IMR-90 (cell line): Measurements from ENCODE around the gene AIMP1. TPM values are rescaled to one million over a fixed set of nuclear protein-coding genes. Genes with fewer than 3 reads are reported as not detected.
A peak's percentile ranks its signal among the peaks of the same experiment; 100 is the strongest.

Source experiments
- ATAC-seq: fragments of 200-7000 bp; cut with Tn5 transposase; 2 replicates; pipeline ENCODE4 v1.9.1; 2020; ENCODE audit warnings: low read depth, mild to moderate bottlenecking, moderate library complexity
- BruUV-seq: library from RNA; stranded (reverse); fragments of 400-500 nt; replicated peaks from 2 replicates; lab custom pipeline; 2021; lab: Mats Ljungman, UMichigan
- CTCF ChIA-PET: fragments of 300-600 bp; formaldehyde crosslinking; extraction: SDS; loops from one replicate; lab custom pipeline; 2021; ENCODE audit warnings: antibody characterized with exemption; lab: Yijun Ruan, JAX
- POLR2A ChIA-PET: fragments of 300-600 bp; sonication (Branson Sonifier 250); formaldehyde crosslinking; loops from one replicate; lab custom pipeline; 2022; ENCODE audit warnings: antibody characterized with exemption; ENCODE audit not compliant: unreplicated experiment; lab: Charles Lee
- DNase-seq: peaks from one replicate; pipeline ENCODE4 v3.0.0; 2013
- H2AFZ ChIP-seq: replicated peaks from 2 replicates; pipeline ENCODE3; 2013; ENCODE audit warnings: low read length, mild to moderate bottlenecking; ENCODE audit not compliant: poor library complexity
- H2AK5ac ChIP-seq: 2 replicates; pipeline ENCODE4 v1.6.1; 2013; ENCODE audit warnings: low read depth, low read length, inconsistent platforms
- H2AK9ac ChIP-seq: replicated peaks from 2 replicates; pipeline ENCODE3; 2013; ENCODE audit warnings: mild to moderate bottlenecking, low read depth, low read length, moderate library complexity; ENCODE audit not compliant: poor library complexity
- H2BK120ac ChIP-seq: 2 replicates; pipeline ENCODE4 v1.6.1; 2013; ENCODE audit warnings: low read depth, low read length, inconsistent platforms
- H2BK15ac ChIP-seq: 3 replicates; pipeline ENCODE4 v1.6.1; 2013; ENCODE audit warnings: low read depth, low read length, inconsistent platforms
- H2BK20ac ChIP-seq: 2 replicates; pipeline ENCODE4 v1.6.1; 2013; ENCODE audit warnings: low read depth, mild to moderate bottlenecking, inconsistent platforms, low read length, moderate library complexity
- H2BK5ac ChIP-seq: 2 replicates; pipeline ENCODE4 v1.6.1; 2013; ENCODE audit warnings: mild to moderate bottlenecking, low read depth, low read length, inconsistent platforms; ENCODE audit not compliant: poor library complexity, severe bottlenecking
- H3K14ac ChIP-seq: replicated peaks from 2 replicates; pipeline ENCODE4 v1.6.1; 2013; ENCODE audit warnings: low read depth, low read length, inconsistent platforms
- H3K18ac ChIP-seq: 2 replicates; pipeline ENCODE4 v1.6.1; 2013; ENCODE audit warnings: low read depth, low read length, control low read depth
- H3K23ac ChIP-seq: 2 replicates; pipeline ENCODE4 v1.6.1; 2013; ENCODE audit warnings: low read depth, low read length, inconsistent platforms
- H3K27ac ChIP-seq: 2 replicates; pipeline ENCODE4 v1.5.1; 2013; ENCODE audit warnings: mild to moderate bottlenecking, control low read depth, low read length; ENCODE audit not compliant: insufficient read depth
- H3K27me3 ChIP-seq: 2 replicates; pipeline ENCODE4 v1.6.1; 2013; ENCODE audit warnings: low read length; ENCODE audit not compliant: control insufficient read depth, insufficient read depth
- H3K36me3 ChIP-seq: 2 replicates; pipeline ENCODE4 v1.6.1; 2013; ENCODE audit warnings: low read length, mixed read lengths; ENCODE audit not compliant: control insufficient read depth, insufficient read depth
- H3K4ac ChIP-seq: 2 replicates; pipeline ENCODE4 v1.6.1; 2013; ENCODE audit warnings: low read depth, low read length, inconsistent platforms
- H3K4me1 ChIP-seq: 2 replicates; pipeline ENCODE4 v1.6.1; 2013; ENCODE audit warnings: low read length, mixed read lengths; ENCODE audit not compliant: control insufficient read depth, insufficient read depth
- H3K4me2 ChIP-seq: 2 replicates; pipeline ENCODE4 v1.6.1; 2013; ENCODE audit warnings: low read depth, mild to moderate bottlenecking, control low read depth, low read length, moderate library complexity
- H3K4me3 ChIP-seq: 2 replicates; pipeline ENCODE4 v1.5.1; 2013; ENCODE audit warnings: low read depth, mild to moderate bottlenecking, control low read depth, low read length, moderate library complexity; ENCODE audit not compliant: insufficient read depth
- H3K56ac ChIP-seq: 2 replicates; pipeline ENCODE4 v1.6.1; 2013; ENCODE audit warnings: low read length, inconsistent platforms; ENCODE audit not compliant: insufficient read depth; ENCODE audit errors: extremely low read depth
- H3K79me1 ChIP-seq, 2 experiments: 2 replicates each; pipeline ENCODE4 v1.6.1; 2013; ENCODE audit warnings: low read length in 2 of 2, inconsistent platforms in 1 of 2, low read depth in 1 of 2
- H3K9ac ChIP-seq: 2 replicates; pipeline ENCODE4 v1.6.1; 2013; ENCODE audit warnings: low read depth, low read length, control low read depth
- H3K9me1 ChIP-seq: 2 replicates; pipeline ENCODE4 v1.6.1; 2013; ENCODE audit warnings: low read length, inconsistent platforms; ENCODE audit not compliant: insufficient read depth
- H3K9me3 ChIP-seq: 2 replicates; pipeline ENCODE4 v1.6.1; 2013; ENCODE audit warnings: low read length; ENCODE audit not compliant: control insufficient read depth, insufficient read depth
- H4K20me1 ChIP-seq: 2 replicates; pipeline ENCODE4 v1.6.1; 2013; ENCODE audit warnings: low read length, inconsistent platforms; ENCODE audit not compliant: insufficient read depth
- H4K5ac ChIP-seq: 2 replicates; pipeline ENCODE4 v1.6.1; 2013; ENCODE audit warnings: mild to moderate bottlenecking, low read depth, low read length, control low read depth
- H4K8ac ChIP-seq, 2 experiments: 2 replicates each; pipeline ENCODE4 v1.6.1; 2013; ENCODE audit warnings: low read depth in 2 of 2, low read length in 2 of 2, control low read depth in 1 of 2, inconsistent platforms in 1 of 2
- H4K91ac ChIP-seq: 2 replicates; pipeline ENCODE4 v1.6.1; 2013; ENCODE audit warnings: low read depth, low read length, inconsistent platforms; ENCODE audit not compliant: insufficient read depth
- ELK1 ChIP-seq: fragments of 150-350 bp; IDR thresholded peaks from 2 replicates; pipeline ENCODE4 v1.6.1; 2016; ENCODE audit warnings: low read depth, mild to moderate bottlenecking, low read length, moderate library complexity, borderline replicate concordance
- FOS ChIP-seq: fragments of 150-350 bp; IDR thresholded peaks from 2 replicates; pipeline ENCODE4 v1.6.1; 2016; ENCODE audit warnings: low read depth, low read length
- MAZ ChIP-seq: IDR thresholded peaks from 2 replicates; pipeline ENCODE4 v1.6.1; 2012; ENCODE audit warnings: low read depth, mild to moderate bottlenecking, low read length, improper control_type of control experiment, moderate library complexity, borderline replicate concordance
- MXI1 ChIP-seq: IDR thresholded peaks from 2 replicates; pipeline ENCODE4 v1.6.1; 2012; ENCODE audit warnings: low read depth, mild to moderate bottlenecking, low read length, moderate library complexity, borderline replicate concordance
- POLR2A ChIP-seq: IDR thresholded peaks from 2 replicates; pipeline ENCODE4 v1.6.1; 2012; ENCODE audit warnings: mild to moderate bottlenecking, low read depth, low read length
- WGBS, 2 experiments: methylation state at CpG; one replicate each; pipeline versions ENCODE4 v1.1.5 to v1.1.7; 2013; ENCODE audit warnings: missing lambda C conversion rate in 2 of 2; ENCODE audit not compliant: insufficient read length in 1 of 2; ENCODE audit errors: extremely low coverage in 2 of 2; 5-methylcytosine and 5-hydroxymethylcytosine counted together
- dilution Hi-C: fragments of 300-500 bp; cut with HindIII; formaldehyde crosslinking; loops from one replicate; pipeline ENCODE4 v1.14.3; 2018; ENCODE audit warnings: low sequenced_read_pairs; ENCODE audit not compliant: unreplicated experiment
- in situ Hi-C: fragments of 300-500 bp; cut with MboI; formaldehyde crosslinking; loops from 3 replicates; pipeline ENCODE4 v1.14.3; 2019; ENCODE audit warnings: low sequenced_read_pairs, inconsistent platforms, mixed read lengths
- intact Hi-C: fragments of 100-400 bp; cut with micrococcal nuclease; formaldehyde crosslinking; loops from 2 replicates; pipeline ENCODE4 v1.10.0; 2022
- polyA plus RNA-seq, 3 experiments: library from polyadenylated mRNA; depleted of rRNA; stranded (reverse); fragments of >200 nt; gene quantifications; 2 replicates each; pipeline ENCODE4 v1.2.3, GENCODE V29; 2012; ENCODE audit warnings: low replicate concordance in 1 of 3
- total RNA-seq: library from RNA; depleted of rRNA; stranded (reverse); fragments of >200 nt; gene quantifications from 2 replicates; pipeline ENCODE4 v1.2.3, GENCODE V29; 2012

The AIMP1 gene
- total and polyA plus RNA-seq, 2 of the 4 experiments (the other 2 are of a cell fraction), result 11.8 to 21.4 TPM

- no peaks in the 10 kb centered on the region for H3K27me3 ChIP-seq
- H3K9me1 ChIP-seq, result no peaks in the 10 kb centered on the region
- in situ Hi-C loops (no loop called here), dilution Hi-C loops (no loop called here), intact Hi-C loops (no loop called here)
- H3K18ac ChIP-seq, result no peak overlapping the region
- no peak overlapping the region for H2BK120ac ChIP-seq
- H2BK15ac ChIP-seq, result no peak overlapping the region
- H3K23ac ChIP-seq, result no peak overlapping the region
- no peak overlapping the region; the same call in 1 of the 2 replicates for H3K4me2 ChIP-seq
- no peak overlapping the region for H4K5ac ChIP-seq
- H3K56ac ChIP-seq, result no peak overlapping the region
- peak overlapping the region; percentile 70; the same call in 1 of the 2 replicates for H3K27ac ChIP-seq
- peak; percentile 47 for ATAC-seq
- TF ChIP-seq ELK1, result no peak
- no peak for TF ChIP-seq FOS
- no peak for TF ChIP-seq MXI1
- TF ChIP-seq MAZ, result no peak
- TF ChIP-seq POLR2A, result no peak
- CTCF ChIA-PET, result no interaction called here
- no peaks in the 10 kb centered on the region for H3K36me3 ChIP-seq
- H2AK5ac ChIP-seq, result no peak overlapping the region
- H3K4ac ChIP-seq, result no peak overlapping the region; the same call in 1 of the 2 replicates
- H4K8ac ChIP-seq, result no peak overlapping the region
- DNase-seq, result no peak
- H2BK5ac ChIP-seq, result peak overlapping the region; percentile 36
- POLR2A ChIA-PET, result no interaction called here
- no peak overlapping the region for H3K4me3 ChIP-seq
- H3K4me1 ChIP-seq, result peaks cover 2% of the 10 kb centered on the region; the same call in 1 of the 2 replicates
- no peak overlapping the region for H2AK9ac ChIP-seq
- no TSS peak for BruUV-seq
- peaks cover 7 to 21% of the 10 kb centered on the region in 2 experiments for H3K79me1 ChIP-seq
- H4K91ac ChIP-seq, result no peak overlapping the region
- H3K14ac ChIP-seq, result no peak overlapping the region
- H2AFZ ChIP-seq, result no peak overlapping the region
- no peak overlapping the region for H3K9ac ChIP-seq
- H4K20me1 ChIP-seq, result no peaks in the 10 kb centered on the region
- no peak overlapping the region for H2BK20ac ChIP-seq
- no CpG with 5 or more reads among the region's 4 CpGs for WGBS, 2 experiments
- no peaks in the 10 kb centered on the region for H3K9me3 ChIP-seq
These were observed 14.3 kb upstream of the AIMP1 start for GRCh38 chr4:106302062-106302438.
